ENCODE measurements around the gene DCLK1. TPM values are rescaled to one million over a fixed set of nuclear protein-coding genes. Genes with fewer than 3 reads are reported as not detected.
"Not testable (repeated sequence)": the region's sequence is repeated elsewhere in the genome, so short reads cannot be mapped to it uniquely, and the experiment has no call there.

Gene DCLK1
- total RNA-seq, 1 experiment from 2014 or later: not detected

GRCh38 chr13:36096461-36097416 is 34.4 kb downstream of the DCLK1 start:
- in situ Hi-C loops (cut with HindIII; ENCODE audit: low sequenced_read_pairs): no loop called here
- DNase-seq (ENCODE audit: low spot score): no peak

- in situ Hi-C loops (cut with HindIII; ENCODE audit: low sequenced_read_pairs): no loop called here
- DNase-seq (ENCODE audit: low spot score): no peak
These were observed 36.7 kb downstream of the DCLK1 start for GRCh38 chr13:36094478-36094877.

- in situ Hi-C loops (cut with HindIII; ENCODE audit: low sequenced_read_pairs): no loop called here
- no peak for DNase-seq (ENCODE audit: low spot score)
These were observed 40.6 kb downstream of the DCLK1 start for GRCh38 chr13:36090592-36090991.

DNA sequence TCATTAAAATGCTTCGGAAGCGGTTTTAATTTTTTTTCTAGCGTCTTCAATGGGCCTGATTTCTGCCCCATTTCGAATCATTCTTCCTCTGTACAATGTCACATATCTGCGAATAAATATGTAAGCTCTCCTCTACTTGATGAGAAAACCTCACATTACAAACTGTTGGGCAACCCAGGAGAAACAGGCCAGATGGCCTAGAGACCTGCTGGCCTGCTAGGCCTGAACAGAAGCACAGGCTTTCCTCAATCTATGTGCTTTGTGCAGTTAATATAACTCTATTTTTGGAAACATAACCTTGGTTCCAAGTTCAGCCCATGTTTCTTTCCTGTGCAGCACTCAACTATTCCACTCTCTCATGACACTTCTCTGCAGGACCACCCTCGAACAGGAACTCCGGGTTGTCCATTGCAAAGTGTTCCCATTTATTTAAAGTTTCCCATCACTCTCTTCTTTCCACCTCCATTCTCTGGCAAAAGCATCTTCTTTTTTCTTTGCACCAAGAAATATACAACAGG is 42.0 kb downstream of the DCLK1 start:
- DNase-seq (ENCODE audit: low spot score): no peak
- in situ Hi-C loops (cut with HindIII; ENCODE audit: low sequenced_read_pairs): no loop called here

GRCh38 chr13:36088463-36088862 is 42.7 kb downstream of the DCLK1 start:
- no peak for DNase-seq (ENCODE audit: low spot score)
- in situ Hi-C loops (cut with HindIII; ENCODE audit: low sequenced_read_pairs): no loop called here

GRCh38 chr13:36088001-36088400 is 43.2 kb downstream of the DCLK1 start:
- in situ Hi-C loops (cut with HindIII; ENCODE audit: low sequenced_read_pairs): no loop called here
- DNase-seq (ENCODE audit: low spot score): no peak

DNA sequence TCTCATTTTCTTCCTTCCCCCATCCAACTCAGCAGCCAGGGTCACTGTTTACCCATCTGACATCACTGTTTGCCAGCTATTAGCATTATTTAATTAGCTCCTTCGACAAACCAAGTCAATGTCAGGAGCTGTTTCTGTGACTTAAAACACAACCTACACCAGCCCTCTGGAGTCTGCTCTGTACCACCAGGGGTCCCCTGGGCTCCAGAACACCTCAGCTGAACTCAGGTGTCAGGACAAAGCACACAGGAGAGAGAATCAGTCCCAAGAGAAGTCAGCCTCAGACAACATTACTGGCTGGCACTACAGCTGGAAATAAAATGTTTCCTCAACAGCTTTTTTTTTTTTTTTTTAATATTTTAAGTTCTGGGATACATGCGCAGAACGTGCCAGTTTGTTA is 45.1 kb downstream of the DCLK1 start:
- in situ Hi-C loops (cut with HindIII; ENCODE audit: low sequenced_read_pairs): no loop called here
- no peak for DNase-seq (ENCODE audit: low spot score)

GRCh38 chr13:36084131-36084530 is 47.1 kb downstream of the DCLK1 start:
- in situ Hi-C loops (cut with HindIII; ENCODE audit: low sequenced_read_pairs): no loop called here
- no peak for DNase-seq (ENCODE audit: low spot score)

DNA sequence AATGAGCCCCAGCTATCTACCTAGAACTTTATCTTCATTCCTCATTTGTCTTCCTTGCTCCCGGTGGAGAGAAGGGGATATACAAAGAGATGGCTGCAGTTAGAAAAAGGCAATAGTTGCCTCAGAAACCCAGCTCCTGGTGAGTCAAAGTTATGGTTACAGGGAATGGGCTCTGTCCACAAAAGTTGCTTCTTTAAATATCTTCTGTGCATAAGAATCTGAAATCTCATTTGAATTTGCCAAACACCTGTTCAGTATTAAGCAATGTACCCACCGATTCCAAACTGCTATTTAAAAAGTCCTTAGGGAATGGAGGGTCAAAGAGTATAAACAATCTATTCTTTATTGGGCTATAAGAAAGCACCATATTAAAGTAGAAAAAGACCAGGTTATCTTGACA is 48.4 kb downstream of the DCLK1 start:
- DNase-seq (ENCODE audit: low spot score): no peak
- in situ Hi-C loops (cut with HindIII; ENCODE audit: low sequenced_read_pairs): no loop called here

GRCh38 chr13:36082396-36082795 is 48.8 kb downstream of the DCLK1 start:
- DNase-seq (ENCODE audit: low spot score): no peak
- in situ Hi-C loops (cut with HindIII; ENCODE audit: low sequenced_read_pairs): no loop called here

DNA sequence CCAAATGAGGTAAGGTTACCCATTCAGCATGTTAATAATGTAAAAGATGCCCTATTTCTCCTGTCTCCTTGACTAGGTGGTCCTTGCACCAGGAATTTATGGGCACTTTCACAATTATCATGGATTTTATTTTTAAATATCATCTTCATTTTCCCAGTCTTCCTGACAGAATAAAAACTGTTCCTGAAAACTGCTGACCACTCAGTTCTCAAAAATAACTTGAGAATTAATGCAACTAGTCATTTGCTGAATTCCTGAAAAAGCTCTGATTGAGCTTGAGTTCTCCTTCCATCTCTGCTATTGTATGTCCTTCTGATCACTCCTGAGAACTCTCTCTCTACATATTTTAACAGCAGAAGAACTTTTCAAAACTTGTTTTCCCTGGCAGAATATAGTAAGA is 55.0 kb downstream of the DCLK1 start:
- in situ Hi-C loops (cut with HindIII; ENCODE audit: low sequenced_read_pairs): no loop called here
- DNase-seq (ENCODE audit: low spot score): no peak

DNA sequence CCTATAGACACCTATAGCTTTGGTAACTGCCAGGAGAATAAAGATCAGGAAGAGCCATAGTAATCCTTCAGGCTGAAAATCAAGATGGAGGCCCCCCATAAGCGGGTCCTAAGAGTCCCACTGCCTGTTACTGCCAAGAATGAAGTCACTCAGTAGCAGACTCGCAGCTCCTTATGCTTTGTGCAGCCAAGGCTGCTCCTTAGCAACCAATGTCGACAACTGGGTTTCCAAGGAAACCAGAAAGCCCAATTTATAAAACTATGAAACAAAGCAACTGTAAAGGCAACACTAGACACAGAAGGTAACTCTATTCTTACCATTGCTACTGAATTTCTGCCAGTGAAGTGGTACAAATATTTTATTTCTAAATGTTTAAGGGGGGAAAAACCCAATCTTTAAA is 56.5 kb downstream of the DCLK1 start:
- in situ Hi-C loops (cut with HindIII; ENCODE audit: low sequenced_read_pairs): no loop called here
- no peak for DNase-seq (ENCODE audit: low spot score)

GRCh38 chr13:36072152-36072935 is 58.8 kb downstream of the DCLK1 start:
- in situ Hi-C loops (cut with HindIII; ENCODE audit: low sequenced_read_pairs): no loop called here

DNA sequence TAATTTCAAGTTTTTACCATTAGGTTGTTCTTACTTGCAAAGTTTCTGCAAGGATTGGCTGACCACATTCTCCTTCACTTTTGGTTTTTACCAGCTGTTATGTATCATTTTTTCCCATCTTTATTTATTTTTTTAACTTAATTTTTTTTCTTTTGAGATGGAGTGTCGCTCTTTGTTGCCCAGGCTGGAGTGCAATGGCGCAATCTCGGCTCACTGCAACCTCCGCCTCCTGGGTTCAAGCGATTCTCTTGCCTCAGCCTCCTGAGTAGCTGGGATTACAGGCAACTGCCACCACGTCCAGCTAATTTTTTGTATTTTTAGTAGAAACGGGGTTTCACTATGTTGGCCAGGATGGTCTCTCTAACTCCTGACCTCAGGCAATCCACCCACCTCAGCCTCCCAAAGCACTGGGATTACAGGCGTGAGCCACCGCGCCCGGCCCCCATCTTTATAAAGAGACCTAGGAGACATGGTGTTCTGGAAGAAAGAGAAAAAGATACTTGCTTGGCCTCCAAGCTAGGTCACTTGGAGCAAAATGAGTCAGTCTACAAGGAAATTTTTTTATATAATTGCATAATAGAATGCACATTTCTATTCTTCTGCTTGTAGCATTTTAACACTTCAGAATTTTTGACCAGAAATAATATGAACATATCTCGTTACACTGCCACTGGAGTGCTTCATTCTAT is 60.5 kb downstream of the DCLK1 start:
- DNase-seq (ENCODE audit: low spot score); in situ Hi-C loops (cut with HindIII; ENCODE audit: low sequenced_read_pairs): not testable (repeated sequence)

More at GRCh38 chr13:36072152-36072935, 58.8 kb downstream of the DCLK1 start:
- DNase-seq (ENCODE audit: low spot score): no peak

GRCh38 chr13:36069881-36070366 is 61.3 kb downstream of the DCLK1 start:
- DNase-seq (ENCODE audit: low spot score): no peak
- in situ Hi-C loops (cut with HindIII; ENCODE audit: low sequenced_read_pairs): no loop called here

GRCh38 chr13:36068991-36069390 is 62.2 kb downstream of the DCLK1 start:
- in situ Hi-C loops (cut with HindIII; ENCODE audit: low sequenced_read_pairs): no loop called here

GRCh38 chr13:36068566-36068965 is 62.6 kb downstream of the DCLK1 start:
- DNase-seq (ENCODE audit: low spot score): no peak
- in situ Hi-C loops (cut with HindIII; ENCODE audit: low sequenced_read_pairs): no loop called here

More at GRCh38 chr13:36068991-36069390, 62.2 kb downstream of the DCLK1 start:
- no peak for DNase-seq (ENCODE audit: low spot score)

DNA sequence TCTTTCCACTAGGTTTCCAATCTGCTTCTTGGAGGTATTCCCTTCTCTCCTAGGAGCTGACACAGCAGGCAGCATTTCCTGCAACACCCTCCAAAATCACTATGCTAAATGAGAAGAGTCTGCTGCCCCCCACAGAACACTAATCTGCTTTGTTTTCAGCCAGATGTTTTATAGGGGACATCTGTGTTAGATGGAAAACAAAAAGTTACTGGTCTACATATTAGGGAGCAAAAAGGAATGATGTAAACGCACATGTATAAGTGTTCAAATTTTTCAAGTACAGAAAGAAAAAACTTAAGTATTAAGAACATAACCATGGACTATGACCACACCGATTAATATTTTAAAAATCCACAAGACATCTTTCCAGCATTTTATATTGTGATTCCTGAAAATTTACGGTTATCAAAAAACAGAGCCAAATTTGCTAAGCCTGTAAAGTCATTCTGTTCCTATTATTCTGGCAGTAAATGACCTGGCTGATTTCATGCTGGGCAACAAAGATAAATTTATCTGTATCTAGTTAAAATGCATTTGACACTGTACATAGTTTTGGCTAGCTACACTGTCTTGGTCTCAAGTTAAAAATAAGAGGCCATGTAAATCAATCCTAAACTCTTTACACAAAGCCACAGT is 63.3 kb downstream of the DCLK1 start:
- in situ Hi-C loops (cut with HindIII; ENCODE audit: low sequenced_read_pairs): no loop called here
- no peak for DNase-seq (ENCODE audit: low spot score)

DNA sequence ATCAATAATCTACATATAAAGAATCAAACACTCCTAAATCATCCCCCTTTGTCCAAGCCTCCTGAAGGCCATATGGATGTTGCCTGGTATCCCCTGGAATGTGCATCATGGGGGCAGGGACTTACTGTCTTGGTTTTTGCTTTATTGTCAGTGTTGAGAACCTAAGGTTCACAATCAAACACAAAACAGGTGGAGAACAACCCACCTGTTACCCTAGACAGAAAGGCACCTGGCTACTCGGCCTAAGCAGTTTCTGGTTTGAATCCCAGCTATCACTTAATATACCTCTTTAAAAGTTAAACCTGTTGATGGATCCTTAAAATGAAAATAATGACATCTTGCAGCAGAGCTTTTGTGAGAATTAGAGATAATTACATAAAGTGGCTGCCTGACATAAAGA is 68.9 kb downstream of the DCLK1 start:
- no peak for DNase-seq (ENCODE audit: low spot score)
- in situ Hi-C loops (cut with HindIII; ENCODE audit: low sequenced_read_pairs): no loop called here
